Endothelial cell of umbilical vein (primary cell): ENCODE data around the gene DISP1. TPM values are rescaled to one million over a fixed set of nuclear protein-coding genes. Genes with fewer than 3 reads are reported as not detected.

Experiments
- BruUV-seq: library from RNA; stranded (reverse); fragments of 400-500 nt; replicated peaks from 2 replicates; lab custom pipeline; 2021; lab: Mats Ljungman, UMichigan
- CTCF ChIA-PET: fragments of 300-600, 350-600 bp; sonication (Branson Sonifier 250); formaldehyde crosslinking; loops from one replicate; lab custom pipeline; 2021; ENCODE audit warnings: antibody characterized with exemption, inconsistent platforms; lab: Charles Lee
- POLR2A ChIA-PET: fragments of 300-600, 350-600 bp; sonication (Branson Sonifier 250); formaldehyde crosslinking; loops from one replicate; lab custom pipeline; 2021; ENCODE audit warnings: antibody characterized with exemption, inconsistent platforms; lab: Charles Lee
- DNase-seq: peaks from one replicate; pipeline ENCODE4 v3.0.0-alpha.2; 2011; ENCODE audit warnings: low read depth, low spot score
- FAIRE-seq: peaks from 2 replicates; lab custom pipeline; 2011; peaks lifted over from hg19 to GRCh38; lab: Jason Lieb, UNC
- H2AFZ ChIP-seq: 2 replicates; pipeline ENCODE4 v1.6.0; 2012; ENCODE audit warnings: low read depth, low read length, control low read depth, inconsistent platforms
- H3K27ac ChIP-seq: 2 replicates; pipeline ENCODE4 v1.5.1; 2011; ENCODE audit warnings: low read depth, mild to moderate bottlenecking, control low read depth, low read length, moderate library complexity; ENCODE audit not compliant: insufficient read depth
- H3K27me3 ChIP-seq, 2 experiments: 2 replicates each; pipeline versions ENCODE4 v1.6.0 to v1.6.1; 2011; ENCODE audit warnings: low read length in 2 of 2, mixed read lengths in 1 of 2; ENCODE audit not compliant: control insufficient read depth in 2 of 2, insufficient read depth in 2 of 2
- H3K36me3 ChIP-seq, 2 experiments: 2 replicates in 1 of 2; 3 replicates in 1 of 2; pipeline ENCODE4 v1.5.1; 2011; ENCODE audit warnings: low read length in 2 of 2, mild to moderate bottlenecking in 1 of 2, moderate library complexity in 1 of 2; ENCODE audit not compliant: control insufficient read depth in 2 of 2, insufficient read depth in 2 of 2; ENCODE audit errors: extremely low read depth in 1 of 2
- H3K4me1 ChIP-seq: 3 replicates; pipeline ENCODE4 v1.5.1; 2011; ENCODE audit warnings: mild to moderate bottlenecking, low read length; ENCODE audit not compliant: control insufficient read depth, insufficient read depth; ENCODE audit errors: extremely low read depth
- H3K4me2 ChIP-seq: 2 replicates; pipeline ENCODE4 v1.6.1; 2011; ENCODE audit warnings: low read length, control low read depth, mixed read lengths; ENCODE audit not compliant: insufficient read depth
- H3K4me3 ChIP-seq, 3 experiments: fragments of 200-600 bp in 1 of 3; sonication (generic), shearing (Covaris generic) in 1 of 3; replicated peaks in 1 of 3; 2 replicates each; pipeline ENCODE4 v1.5.1; 2011 to 2016; ENCODE audit warnings: control low read depth in 3 of 3, low read length in 3 of 3, mild to moderate bottlenecking in 2 of 3, inconsistent platforms in 1 of 3, low read depth in 1 of 3, moderate library complexity in 1 of 3; ENCODE audit not compliant: insufficient read depth in 1 of 3
- H3K79me2 ChIP-seq: 2 replicates; pipeline ENCODE4 v1.6.0; 2012; ENCODE audit warnings: low read length, inconsistent platforms; ENCODE audit not compliant: control insufficient read depth, insufficient read depth
- H3K9ac ChIP-seq: replicated peaks from 2 replicates; pipeline ENCODE3; 2011; ENCODE audit warnings: low read length, control low read depth; ENCODE audit not compliant: insufficient read depth; ENCODE audit errors: extremely low read depth
- H3K9me1 ChIP-seq: replicated peaks from 3 replicates; pipeline ENCODE4 v1.6.0; 2011; ENCODE audit warnings: mild to moderate bottlenecking, low read length; ENCODE audit not compliant: control insufficient read depth, insufficient read depth; ENCODE audit errors: extremely low read depth
- H3K9me3 ChIP-seq: replicated peaks from 2 replicates; pipeline ENCODE4 v1.5.1; 2012; ENCODE audit warnings: low read length, inconsistent platforms; ENCODE audit not compliant: control insufficient read depth, insufficient read depth
- H4K20me1 ChIP-seq: replicated peaks from 2 replicates; pipeline ENCODE3; 2011; ENCODE audit warnings: mild to moderate bottlenecking, low read length; ENCODE audit not compliant: control insufficient read depth, insufficient read depth; ENCODE audit errors: extremely low read depth
- EZH2 ChIP-seq: IDR thresholded peaks from 2 replicates; pipeline ENCODE4 v1.6.1; 2012; ENCODE audit warnings: borderline replicate concordance, low read depth, mild to moderate bottlenecking, moderate library complexity, low read length, inconsistent platforms; ENCODE audit not compliant: severe bottlenecking
- FOS ChIP-seq: IDR thresholded peaks from 2 replicates; pipeline ENCODE4 v1.6.1; 2011; ENCODE audit warnings: mild to moderate bottlenecking, low read length, moderate library complexity, borderline replicate concordance; ENCODE audit not compliant: insufficient read depth
- GATA2 ChIP-seq: IDR thresholded peaks from 2 replicates; pipeline ENCODE4 v1.7.0; 2011; ENCODE audit warnings: low read depth, mild to moderate bottlenecking, moderate library complexity, mixed read lengths, low read length; ENCODE audit not compliant: insufficient read length, insufficient read depth
- JUN ChIP-seq: IDR thresholded peaks from 2 replicates; pipeline ENCODE4 v1.6.1; 2011; ENCODE audit warnings: borderline replicate concordance, low read depth; ENCODE audit not compliant: insufficient read length, insufficient read depth
- MYC ChIP-seq: IDR thresholded peaks from one replicate; pipeline ENCODE4 v1.6.1; 2011; ENCODE audit warnings: mild to moderate bottlenecking, low read depth, low read length
- POLR2A ChIP-seq: IDR thresholded peaks from 2 replicates; pipeline ENCODE4 v1.6.1; 2012; ENCODE audit warnings: low read depth, mild to moderate bottlenecking, control low read depth, low read length
- POLR2AphosphoS5 ChIP-seq: IDR thresholded peaks from 2 replicates; pipeline ENCODE4 v1.6.1; 2012; ENCODE audit warnings: low read depth, mild to moderate bottlenecking, control low read depth, low read length, moderate library complexity; ENCODE audit not compliant: insufficient read depth
- dilution Hi-C: fragments of 300-500 bp; cut with MboI; formaldehyde crosslinking; loops from one replicate; pipeline ENCODE4 v1.15.0; 2019; ENCODE audit warnings: low sequenced_read_pairs; ENCODE audit not compliant: extremely low pct_ligation_motif_present
- intact Hi-C: fragments of 100-400 bp; cut with micrococcal nuclease; formaldehyde crosslinking; loops from one replicate; pipeline ENCODE4 v1.10.0; 2022
- polyA plus RNA-seq, 4 experiments: library from polyadenylated mRNA; depleted of rRNA in 3 of 4; stranded (reverse) in 3 of 4; unstranded in 1 of 4; fragments of >200 nt; gene quantifications; 2 replicates each; pipeline versions ENCODE4 v1.2.1 to v1.2.3, GENCODE V29; 2011 to 2012; ENCODE audit warnings: missing spikeins in 1 of 4
- total RNA-seq: library from RNA; stranded (reverse); gene quantifications from 2 replicates; pipeline ENCODE4 v1.2.3, GENCODE V29; 2021
- TF ChIP-seq, protein P1 (sequence below): IDR thresholded peaks from 2 replicates; pipeline ENCODE4 v1.6.1; 2011; ENCODE audit not compliant: insufficient read depth, insufficient read length
- TF ChIP-seq, protein P2 (sequence below), 2 donors: IDR thresholded peaks; 1 replicate in 1 of 2; 2 replicates in 1 of 2; pipeline ENCODE4 v1.5.1; 2011; ENCODE audit warnings: low read length in 2 of 2, mild to moderate bottlenecking in 2 of 2, moderate library complexity in 2 of 2, control low read depth in 1 of 2, inconsistent platforms in 1 of 2, low read depth in 1 of 2; ENCODE audit not compliant: insufficient read depth in 1 of 2; ENCODE audit errors: extremely low read depth in 1 of 2

DISP1 gene
- total and polyA plus RNA-seq, 2 donors (not counting 3 experiments of a cell fraction or from before 2014, with no cell fraction given) = 3.9 TPM

- POLR2A ChIA-PET = no interaction called here
- H3K36me3 ChIP-seq = no peaks in the 10 kb centered on the region
- H3K9me3 ChIP-seq = no peaks in the 10 kb centered on the region
- H3K4me3 ChIP-seq = no peak overlapping the region
- no peaks in the 10 kb centered on the region for H3K27me3 ChIP-seq
- dilution Hi-C loops = no loop called here
- intact Hi-C loops = loop anchor here (5.0 kb wide), 1 partner anchor 123 kb away; no protein-coding TSS in a partner anchor
- H3K9me1 ChIP-seq = no peaks in the 10 kb centered on the region
- BruUV-seq = no TSS peak
- no peaks in the 10 kb centered on the region for H3K4me1 ChIP-seq
- H3K4me2 ChIP-seq = no peak overlapping the region
- TF ChIP-seq, protein P1, sequence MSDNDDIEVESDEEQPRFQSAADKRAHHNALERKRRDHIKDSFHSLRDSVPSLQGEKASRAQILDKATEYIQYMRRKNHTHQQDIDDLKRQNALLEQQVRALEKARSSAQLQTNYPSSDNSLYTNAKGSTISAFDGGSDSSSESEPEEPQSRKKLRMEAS = no peak
- TF ChIP-seq MYC (no peak), POLR2AphosphoS5 (no peak), EZH2 (no peak), GATA2 (no peak), POLR2A (no peak), JUN (no peak), FOS (no peak)
- TF ChIP-seq, protein P2, sequence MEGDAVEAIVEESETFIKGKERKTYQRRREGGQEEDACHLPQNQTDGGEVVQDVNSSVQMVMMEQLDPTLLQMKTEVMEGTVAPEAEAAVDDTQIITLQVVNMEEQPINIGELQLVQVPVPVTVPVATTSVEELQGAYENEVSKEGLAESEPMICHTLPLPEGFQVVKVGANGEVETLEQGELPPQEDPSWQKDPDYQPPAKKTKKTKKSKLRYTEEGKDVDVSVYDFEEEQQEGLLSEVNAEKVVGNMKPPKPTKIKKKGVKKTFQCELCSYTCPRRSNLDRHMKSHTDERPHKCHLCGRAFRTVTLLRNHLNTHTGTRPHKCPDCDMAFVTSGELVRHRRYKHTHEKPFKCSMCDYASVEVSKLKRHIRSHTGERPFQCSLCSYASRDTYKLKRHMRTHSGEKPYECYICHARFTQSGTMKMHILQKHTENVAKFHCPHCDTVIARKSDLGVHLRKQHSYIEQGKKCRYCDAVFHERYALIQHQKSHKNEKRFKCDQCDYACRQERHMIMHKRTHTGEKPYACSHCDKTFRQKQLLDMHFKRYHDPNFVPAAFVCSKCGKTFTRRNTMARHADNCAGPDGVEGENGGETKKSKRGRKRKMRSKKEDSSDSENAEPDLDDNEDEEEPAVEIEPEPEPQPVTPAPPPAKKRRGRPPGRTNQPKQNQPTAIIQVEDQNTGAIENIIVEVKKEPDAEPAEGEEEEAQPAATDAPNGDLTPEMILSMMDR (IDR thresholded peaks at IDR 0.05; ENCODE audit: extremely low read depth in 1 of 2, insufficient read depth in 1 of 2, low read depth in 1 of 2, low read length in 2 of 2) = no peak
- no peak overlapping the region for H2AFZ ChIP-seq
- FAIRE-seq (no peak), DNase-seq (no peak)
- H3K9ac ChIP-seq = no peak overlapping the region
- CTCF ChIA-PET = no interaction called here
- H4K20me1 ChIP-seq = no peaks in the 10 kb centered on the region
- H3K27ac ChIP-seq = no peak overlapping the region
- H3K79me2 ChIP-seq = peaks cover 6% of the 10 kb centered on the region
These were observed 9.8 kb downstream of the DISP1 start for GRCh38 chr1:222824641-222825040.
